Measurements from ENCODE around the gene GRIK5.
"Not testable (repeated sequence)": the region's sequence is repeated elsewhere in the genome, so short reads cannot be mapped to it uniquely, and the experiment has no call there.

GRIK5 gene

GRCh38 chr19:42017040-42017439, 53.0 kb downstream of the GRIK5 start:
- DNase-seq (ENCODE audit: low read depth, low spot score), result no peak

- DNase-seq (ENCODE audit: low read depth, low spot score), result not testable (repeated sequence)
These were observed 57.3 kb downstream of the GRIK5 start for GRCh38 chr19:42012747-42013146.

- DNase-seq (ENCODE audit: low read depth, low spot score), result no peak
These were observed 59.5 kb downstream of the GRIK5 start for GRCh38 chr19:42010245-42011126.

GRCh38 chr19:42006569-42006968, 63.4 kb downstream of the GRIK5 start:
- no peak for DNase-seq (ENCODE audit: low read depth, low spot score)

GRCh38 chr19:42005504-42005903, 64.5 kb downstream of the GRIK5 start:
- DNase-seq (ENCODE audit: low read depth, low spot score), result no peak

- no peak for DNase-seq (ENCODE audit: low read depth, low spot score)
These were observed 66.3 kb downstream of the GRIK5 start for GRCh38 chr19:42003506-42004294.

GRCh38 chr19:41999878-42000208, 70.2 kb downstream of the GRIK5 start:
- no peak for DNase-seq (ENCODE audit: low read depth, low spot score)

- DNase-seq (ENCODE audit: low read depth, low spot score), result no peak
These were observed 70.7 kb downstream of the GRIK5 start for GRCh38 chr19:41999071-41999877.

GRCh38 chr19:41998246-41999020, 71.6 kb downstream of the GRIK5 start:
- peak; percentile 80 for DNase-seq (ENCODE audit: low read depth, low spot score)

GRCh38 chr19:41997851-41998229, 72.2 kb downstream of the GRIK5 start:
- DNase-seq (ENCODE audit: low read depth, low spot score), result no peak

GRCh38 chr19:41997121-41997850, 72.7 kb downstream of the GRIK5 start:
- DNase-seq (ENCODE audit: low read depth, low spot score), result peak; percentile 83

- no peak for DNase-seq (ENCODE audit: low read depth, low spot score)
These were observed 73.8 kb downstream of the GRIK5 start for GRCh38 chr19:41995959-41996797.

- DNase-seq (ENCODE audit: low read depth, low spot score), result no peak
These were observed 74.7 kb downstream of the GRIK5 start for GRCh38 chr19:41994994-41995958.

GRCh38 chr19:41994521-41994971, 75.5 kb downstream of the GRIK5 start:
- no peak for DNase-seq (ENCODE audit: low read depth, low spot score)

GRCh38 chr19:41993612-41994483, 76.2 kb downstream of the GRIK5 start, which contains the start of gene ATP1A3:
Gene ATP1A3, minus strand, starts transcription at chr19:41994230. Its CDS starts 154 bp downstream, at chr19:41994076.
- DNase-seq (ENCODE audit: low read depth, low spot score), result peak; percentile 80

- DNase-seq (ENCODE audit: low read depth, low spot score), result not testable (repeated sequence)
These were observed 78.0 kb downstream of the GRIK5 start for GRCh38 chr19:41991925-41992569.

- DNase-seq (ENCODE audit: low read depth, low spot score), result no peak
These were observed 79.0 kb downstream of the GRIK5 start for GRCh38 chr19:41991025-41991424.
